OCI-LY3 (cell line): ENCODE results near the gene RHBDD2.

Experiments used
- H2AFZ ChIP-seq: fragments of 200-600, 300-600 bp; shearing (Covaris generic); 2 replicates; pipeline ENCODE4 v1.6.0; 2014; ENCODE audit warnings: antibody characterized with exemption, low read depth, low read length
- H3K27ac ChIP-seq: fragments of 200-600, 300-600 bp; sonication (generic); 2 replicates; pipeline ENCODE4 v1.5.1; 2014; ENCODE audit warnings: mild to moderate bottlenecking, low read length, moderate library complexity, mixed read lengths
- H3K27me3 ChIP-seq: fragments of 200-600, 300-600 bp; sonication (generic); 2 replicates; pipeline ENCODE4 v1.6.1; 2014; ENCODE audit warnings: low read depth, low read length, mixed read lengths
- H3K36me3 ChIP-seq: fragments of 200-600, 300-600 bp; sonication (generic); replicated peaks from 2 replicates; pipeline ENCODE3; 2014; ENCODE audit warnings: low read depth, low read length, mixed read lengths
- H3K4me1 ChIP-seq: fragments of 300-600, 200-600 bp; sonication (generic); 2 replicates; pipeline ENCODE4 v1.6.1; 2014; ENCODE audit warnings: low read length, mixed read lengths
- H3K4me2 ChIP-seq: fragments of 200-600, 300-600 bp; sonication (generic); 2 replicates; pipeline ENCODE4 v1.6.1; 2014; ENCODE audit warnings: low read length, mixed read lengths
- H3K4me3 ChIP-seq: fragments of 300-600, 200-600 bp; sonication (generic); 2 replicates; pipeline ENCODE4 v1.5.1; 2014; ENCODE audit warnings: antibody characterized with exemption, mild to moderate bottlenecking, low read length, moderate library complexity
- H3K79me2 ChIP-seq: fragments of 300-600, 200-600 bp; shearing (Covaris generic); 2 replicates; pipeline ENCODE4 v1.6.1; 2014; ENCODE audit warnings: mild to moderate bottlenecking, low read length, mixed read lengths
- H3K9ac ChIP-seq: fragments of 300-600, 200-600 bp; shearing (Covaris generic); 2 replicates; pipeline ENCODE4 v1.6.0; 2014; ENCODE audit warnings: mild to moderate bottlenecking, low read length, moderate library complexity
- H3K9me3 ChIP-seq: fragments of 200-600, 300-600 bp; shearing (Covaris generic); 2 replicates; pipeline ENCODE4 v1.6.1; 2014; ENCODE audit warnings: low read length, mixed read lengths; ENCODE audit not compliant: insufficient read depth
- H4K20me1 ChIP-seq: fragments of 200-600, 300-600 bp; sonication (generic); 2 replicates; pipeline ENCODE4 v1.6.1; 2016; ENCODE audit warnings: low read length, mixed read lengths; ENCODE audit not compliant: insufficient read depth
- EZH2phosphoT487 ChIP-seq: fragments of 200-600 bp; shearing (Covaris generic); IDR thresholded peaks from 2 replicates; pipeline ENCODE4 v1.6.1; 2018; ENCODE audit warnings: antibody characterized with exemption, mixed run types, low read depth
- TF ChIP-seq, protein P1 (sequence below): fragments of 200-600, 300-600 bp; sonication (generic); IDR thresholded peaks from 2 replicates; pipeline ENCODE4 v1.5.1; 2014; ENCODE audit warnings: antibody characterized with exemption, low read length, low read depth

RHBDD2 gene

DNA sequence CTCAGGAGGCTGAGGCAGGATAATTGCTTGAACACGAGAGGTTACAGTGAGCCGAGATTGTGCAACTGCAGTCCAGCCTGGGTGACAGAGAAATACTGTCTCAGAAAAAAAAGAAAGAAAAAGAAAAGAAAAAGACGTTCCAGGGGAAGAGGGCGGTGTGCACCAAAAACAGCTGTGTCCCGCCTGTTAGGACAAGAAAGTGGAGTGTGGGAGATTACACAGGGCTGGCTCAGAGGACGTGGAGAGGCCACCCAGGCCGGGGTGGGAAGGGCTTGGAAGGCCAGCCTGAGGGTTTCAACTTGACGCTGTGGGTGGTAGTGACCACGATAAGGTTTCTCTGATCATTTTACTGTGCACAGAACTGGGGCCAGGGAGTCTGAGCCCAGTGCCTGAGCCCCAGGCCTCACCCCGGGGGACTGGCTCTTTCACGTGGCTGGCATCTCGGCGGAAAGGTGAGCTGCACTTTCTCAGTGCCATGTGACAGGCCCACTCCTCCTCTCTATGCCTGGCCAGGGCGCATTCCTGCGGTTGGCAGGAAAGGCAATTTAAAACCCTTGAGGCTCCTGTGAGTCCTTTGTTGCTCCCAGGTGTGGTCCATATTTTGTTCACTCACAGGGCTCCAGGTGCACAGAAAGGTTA lies 13.9 kb downstream of the RHBDD2 start:
- no peak overlapping the region for H2AFZ ChIP-seq
- no peak for TF ChIP-seq EZH2phosphoT487
- TF ChIP-seq, protein P1, sequence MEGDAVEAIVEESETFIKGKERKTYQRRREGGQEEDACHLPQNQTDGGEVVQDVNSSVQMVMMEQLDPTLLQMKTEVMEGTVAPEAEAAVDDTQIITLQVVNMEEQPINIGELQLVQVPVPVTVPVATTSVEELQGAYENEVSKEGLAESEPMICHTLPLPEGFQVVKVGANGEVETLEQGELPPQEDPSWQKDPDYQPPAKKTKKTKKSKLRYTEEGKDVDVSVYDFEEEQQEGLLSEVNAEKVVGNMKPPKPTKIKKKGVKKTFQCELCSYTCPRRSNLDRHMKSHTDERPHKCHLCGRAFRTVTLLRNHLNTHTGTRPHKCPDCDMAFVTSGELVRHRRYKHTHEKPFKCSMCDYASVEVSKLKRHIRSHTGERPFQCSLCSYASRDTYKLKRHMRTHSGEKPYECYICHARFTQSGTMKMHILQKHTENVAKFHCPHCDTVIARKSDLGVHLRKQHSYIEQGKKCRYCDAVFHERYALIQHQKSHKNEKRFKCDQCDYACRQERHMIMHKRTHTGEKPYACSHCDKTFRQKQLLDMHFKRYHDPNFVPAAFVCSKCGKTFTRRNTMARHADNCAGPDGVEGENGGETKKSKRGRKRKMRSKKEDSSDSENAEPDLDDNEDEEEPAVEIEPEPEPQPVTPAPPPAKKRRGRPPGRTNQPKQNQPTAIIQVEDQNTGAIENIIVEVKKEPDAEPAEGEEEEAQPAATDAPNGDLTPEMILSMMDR: no peak
- no peaks in the 10 kb centered on the region for H3K36me3 ChIP-seq
- no peak overlapping the region for H3K9ac ChIP-seq
- H3K9me3 ChIP-seq: no peaks in the 10 kb centered on the region
- no peaks in the 10 kb centered on the region for H3K4me1 ChIP-seq
- no peak overlapping the region for H3K4me3 ChIP-seq
- H3K27me3 ChIP-seq: no peaks in the 10 kb centered on the region
- no peak overlapping the region for H3K27ac ChIP-seq
- no peaks in the 10 kb centered on the region for H3K79me2 ChIP-seq
- no peaks in the 10 kb centered on the region for H4K20me1 ChIP-seq
- H3K4me2 ChIP-seq: no peak overlapping the region

DNA sequence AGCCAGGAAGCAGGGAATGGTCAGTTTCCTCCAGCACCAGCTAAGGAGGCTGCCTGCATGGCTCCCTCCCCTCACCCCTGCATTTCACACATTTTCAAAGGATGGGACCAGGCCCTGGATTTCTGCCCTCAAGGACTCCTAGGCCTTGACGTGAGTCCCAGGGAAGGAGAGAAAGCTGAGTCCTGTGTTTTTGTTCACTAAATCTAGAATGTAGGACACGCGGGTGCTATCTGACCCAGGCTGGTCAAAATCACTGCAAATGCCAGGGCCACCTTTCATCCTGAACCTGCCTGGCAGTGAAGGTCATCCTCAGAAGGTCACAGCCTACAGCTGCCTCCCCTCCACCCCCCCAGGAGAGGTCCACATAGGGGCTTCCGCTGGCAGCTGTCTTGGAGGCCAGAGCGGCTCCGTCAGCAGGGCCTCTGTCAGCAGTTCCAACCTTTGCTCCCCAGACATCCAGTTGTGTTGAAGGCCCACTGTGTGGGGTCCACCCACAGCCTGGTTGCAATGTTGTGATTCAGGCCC lies 18.0 kb downstream of the RHBDD2 start:
- no peaks in the 10 kb centered on the region for H3K27me3 ChIP-seq
- no peak overlapping the region for H3K9ac ChIP-seq
- H4K20me1 ChIP-seq: no peaks in the 10 kb centered on the region
- no peaks in the 10 kb centered on the region for H3K9me3 ChIP-seq
- no peak overlapping the region for H3K27ac ChIP-seq
- no peaks in the 10 kb centered on the region for H3K4me1 ChIP-seq
- TF ChIP-seq, protein P1: no peak
- TF ChIP-seq EZH2phosphoT487: no peak
- H3K79me2 ChIP-seq: no peaks in the 10 kb centered on the region
- no peak overlapping the region for H3K4me2 ChIP-seq
- no peak overlapping the region for H2AFZ ChIP-seq
- H3K36me3 ChIP-seq: no peaks in the 10 kb centered on the region
- H3K4me3 ChIP-seq: no peak overlapping the region

DNA sequence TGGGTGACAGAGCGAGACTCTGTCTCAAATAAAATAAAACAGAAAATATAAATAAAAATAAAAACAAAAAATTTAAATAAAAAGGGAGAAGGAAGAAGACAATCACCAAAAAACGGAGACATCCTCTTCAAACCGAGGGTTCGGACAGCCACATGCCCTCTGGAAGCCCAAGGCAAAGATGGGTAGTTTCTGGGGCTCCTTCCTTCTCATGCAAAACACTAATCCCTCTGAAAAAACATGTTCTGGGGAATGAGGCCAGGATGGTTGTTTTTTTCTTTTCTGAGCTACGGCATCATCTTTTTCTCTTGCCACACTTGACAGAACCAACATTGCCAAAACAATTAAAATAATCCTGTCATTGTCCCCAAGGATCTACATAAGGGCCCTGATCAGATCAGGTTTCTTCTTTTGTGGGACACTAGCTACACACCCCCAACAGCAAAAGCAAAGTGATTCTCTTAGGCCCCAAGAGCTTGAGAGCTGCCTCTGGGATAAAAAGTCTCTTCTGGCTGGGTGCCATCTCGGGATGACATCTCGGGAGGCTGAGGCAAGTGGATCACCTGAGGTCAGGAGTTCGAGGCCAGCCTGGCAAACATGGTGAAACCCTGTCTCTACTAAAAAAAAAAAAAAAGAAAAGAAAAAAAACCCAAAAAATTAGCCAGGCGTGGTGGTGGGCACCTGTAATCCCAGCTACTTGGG lies 21.9 kb downstream of the RHBDD2 start:
- Histone ChIP-seq H3K4me1 (peaks cover 2% of the 10 kb centered on the region), H3K4me2 (no peak overlapping the region), H3K9me3 (no peaks in the 10 kb centered on the region), H3K27me3 (no peaks in the 10 kb centered on the region), H3K9ac (no peak overlapping the region), H3K27ac (no peak overlapping the region), H4K20me1 (no peaks in the 10 kb centered on the region), H3K79me2 (no peaks in the 10 kb centered on the region), H3K4me3 (no peak overlapping the region), H2AFZ (no peak overlapping the region), H3K36me3 (no peaks in the 10 kb centered on the region)
- TF ChIP-seq EZH2phosphoT487: no peak
- TF ChIP-seq, protein P1: no peak

DNA sequence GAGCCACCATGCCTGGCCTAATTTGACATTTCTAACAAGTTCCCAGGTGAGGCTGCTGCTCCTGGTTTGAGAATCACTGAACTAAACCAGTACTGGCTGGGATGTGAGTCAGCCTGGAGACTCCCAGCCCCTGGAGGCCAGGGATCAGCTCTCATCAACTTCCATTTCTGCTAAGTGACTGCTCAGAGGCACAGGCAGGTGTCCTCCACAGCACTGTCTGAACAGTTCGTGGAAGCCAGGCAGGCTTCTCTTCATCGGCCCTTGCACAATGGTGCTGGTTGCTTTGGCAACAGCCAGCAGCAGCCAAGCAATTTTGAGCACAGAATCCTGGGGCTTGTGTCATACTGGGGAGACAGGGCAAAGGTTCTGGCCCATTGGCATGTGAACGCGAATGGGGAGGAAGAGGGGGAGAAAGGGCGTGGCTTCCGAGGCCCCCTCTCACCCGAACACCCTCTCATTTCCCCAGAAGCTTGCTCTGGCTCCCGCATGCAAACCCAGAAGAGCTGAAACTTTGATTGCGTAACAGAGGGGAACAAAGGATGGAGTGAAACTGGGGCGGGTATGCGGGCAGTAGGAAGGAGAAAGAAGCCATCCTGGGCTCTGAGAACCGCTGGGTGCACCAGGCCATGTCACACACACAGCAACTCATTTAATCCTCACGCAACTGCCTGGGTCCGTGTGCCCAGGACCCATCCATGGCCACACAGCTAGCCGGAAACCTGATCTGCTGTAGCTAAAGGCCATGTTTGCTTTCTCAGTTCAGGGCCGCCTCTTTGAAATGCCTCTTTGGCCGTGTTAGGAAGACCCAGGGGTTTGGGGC lies 27.2 kb downstream of the RHBDD2 start:
- no peaks in the 10 kb centered on the region for H4K20me1 ChIP-seq
- H3K4me3 ChIP-seq: peak overlapping the region; percentile 61
- H3K79me2 ChIP-seq: no peaks in the 10 kb centered on the region
- TF ChIP-seq, protein P1: no peak
- no peak for TF ChIP-seq EZH2phosphoT487
- H3K36me3 ChIP-seq: no peaks in the 10 kb centered on the region
- peaks cover 9% of the 10 kb centered on the region for H3K4me1 ChIP-seq
- H3K27me3 ChIP-seq: no peaks in the 10 kb centered on the region; the same call in 1 of the 2 replicates
- peak overlapping the region; percentile 71 for H3K4me2 ChIP-seq
- H3K27ac ChIP-seq: no peak overlapping the region
- no peaks in the 10 kb centered on the region for H3K9me3 ChIP-seq
- H3K9ac ChIP-seq: peak overlapping the region; percentile 19; the same call in 1 of the 2 replicates
- peak overlapping the region; percentile 94 for H2AFZ ChIP-seq
